Esophagus squamous epithelium (tissue), 4 donors: ENCODE data around the gene HELZ.

Source experiments
- CTCF ChIP-seq, 6 experiments: fragments of 450-650 bp in 4 of 6; fragments of 200-600 bp in 2 of 6; sonication (generic) in 2 of 6; IDR thresholded peaks; one replicate each; pipeline ENCODE4 v1.5.1; 2016 to 2019; ENCODE audit warnings: antibody characterized with exemption in 6 of 6, mild to moderate bottlenecking in 4 of 6, moderate library complexity in 4 of 6
- POLR2A ChIP-seq, 4 donors: fragments of 450-650 bp; IDR thresholded peaks; one replicate each; pipeline ENCODE4 v1.6.1; 2017; ENCODE audit warnings: antibody characterized with exemption in 4 of 4, mild to moderate bottlenecking in 4 of 4, moderate library complexity in 3 of 4

- no peak for TF ChIP-seq CTCF (IDR thresholded peaks at IDR 0.05)
- no peak for TF ChIP-seq POLR2A (IDR thresholded peaks at IDR 0.05)
Observed at GRCh38 chr17:67139784-67140665, 105.0 kb downstream of the HELZ start.
